ENCODE measurements around the gene MPZL1. TPM values are rescaled to one million over a fixed set of nuclear protein-coding genes. Genes with fewer than 3 reads are reported as not detected.
A peak's percentile ranks its signal among the peaks of the same experiment; 100 is the strongest.

The MPZL1 gene
- total and polyA plus RNA-seq, 2 of the 8 experiments (the other 6 are each of a cell fraction or from before 2014, with no cell fraction given) = 37.8 to 120 TPM

- TF ChIP-seq RNF2 (IDR thresholded peaks at IDR 0.05; ENCODE audit: borderline replicate concordance, low read depth, low read length, missing control alignments, poor library complexity, severe bottlenecking) (no peak), KDM5A (IDR thresholded peaks at IDR 0.05; ENCODE audit: low read length) (no peak), RBBP5 (IDR thresholded peaks at IDR 0.05; ENCODE audit: borderline replicate concordance, low read depth, low read length) (peak; percentile 100)
Measured at GRCh38 chr1:167714439-167715156, 7.2 kb upstream of the MPZL1 start (continued).
